ENCODE measurements around the gene TUBGCP4. TPM values are rescaled to one million over a fixed set of nuclear protein-coding genes. Genes with fewer than 3 reads are reported as not detected.
A peak's percentile ranks its signal among the peaks of the same experiment; 100 is the strongest.

The TUBGCP4 gene
- total and polyA plus RNA-seq, 9 of the 15 experiments (the other 6 are each of a cell fraction or from before 2014, with no cell fraction given) = 10.7 to 50.2 (median 29.6) TPM

- TF ChIP-seq MYBL2 (IDR thresholded peaks at IDR 0.05; ENCODE audit: low read depth) (no peak), MYBL2 (CRISPR knock-in tag; IDR thresholded peaks at IDR 0.05; ENCODE audit: borderline replicate concordance) (no peak), REST (IDR thresholded peaks at IDR 0.05; ENCODE audit: borderline replicate concordance) (peak; percentile 90), REST (CRISPR knock-in tag; IDR thresholded peaks at IDR 0.05; ENCODE audit: low read depth) (no peak), ETS2 (tag; IDR thresholded peaks at IDR 0.05; ENCODE audit: borderline replicate concordance, poor library complexity, severe bottlenecking) (no peak), PHF20 (IDR thresholded peaks at IDR 0.05; ENCODE audit: partially characterized antibody) (no peak), ZNF384 (IDR thresholded peaks at IDR 0.05; ENCODE audit: low read depth, low read length) (no peak)
- TF ChIP-seq, protein P1, sequence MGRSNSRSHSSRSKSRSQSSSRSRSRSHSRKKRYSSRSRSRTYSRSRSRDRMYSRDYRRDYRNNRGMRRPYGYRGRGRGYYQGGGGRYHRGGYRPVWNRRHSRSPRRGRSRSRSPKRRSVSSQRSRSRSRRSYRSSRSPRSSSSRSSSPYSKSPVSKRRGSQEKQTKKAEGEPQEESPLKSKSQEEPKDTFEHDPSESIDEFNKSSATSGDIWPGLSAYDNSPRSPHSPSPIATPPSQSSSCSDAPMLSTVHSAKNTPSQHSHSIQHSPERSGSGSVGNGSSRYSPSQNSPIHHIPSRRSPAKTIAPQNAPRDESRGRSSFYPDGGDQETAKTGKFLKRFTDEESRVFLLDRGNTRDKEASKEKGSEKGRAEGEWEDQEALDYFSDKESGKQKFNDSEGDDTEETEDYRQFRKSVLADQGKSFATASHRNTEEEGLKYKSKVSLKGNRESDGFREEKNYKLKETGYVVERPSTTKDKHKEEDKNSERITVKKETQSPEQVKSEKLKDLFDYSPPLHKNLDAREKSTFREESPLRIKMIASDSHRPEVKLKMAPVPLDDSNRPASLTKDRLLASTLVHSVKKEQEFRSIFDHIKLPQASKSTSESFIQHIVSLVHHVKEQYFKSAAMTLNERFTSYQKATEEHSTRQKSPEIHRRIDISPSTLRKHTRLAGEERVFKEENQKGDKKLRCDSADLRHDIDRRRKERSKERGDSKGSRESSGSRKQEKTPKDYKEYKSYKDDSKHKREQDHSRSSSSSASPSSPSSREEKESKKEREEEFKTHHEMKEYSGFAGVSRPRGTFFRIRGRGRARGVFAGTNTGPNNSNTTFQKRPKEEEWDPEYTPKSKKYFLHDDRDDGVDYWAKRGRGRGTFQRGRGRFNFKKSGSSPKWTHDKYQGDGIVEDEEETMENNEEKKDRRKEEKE (IDR thresholded peaks at IDR 0.05; ENCODE audit: borderline replicate concordance in 1 of 2, control insufficient read depth in 1 of 2, low read depth in 2 of 2, low read length in 1 of 2) = no peak
- TF ChIP-seq, protein P2, sequence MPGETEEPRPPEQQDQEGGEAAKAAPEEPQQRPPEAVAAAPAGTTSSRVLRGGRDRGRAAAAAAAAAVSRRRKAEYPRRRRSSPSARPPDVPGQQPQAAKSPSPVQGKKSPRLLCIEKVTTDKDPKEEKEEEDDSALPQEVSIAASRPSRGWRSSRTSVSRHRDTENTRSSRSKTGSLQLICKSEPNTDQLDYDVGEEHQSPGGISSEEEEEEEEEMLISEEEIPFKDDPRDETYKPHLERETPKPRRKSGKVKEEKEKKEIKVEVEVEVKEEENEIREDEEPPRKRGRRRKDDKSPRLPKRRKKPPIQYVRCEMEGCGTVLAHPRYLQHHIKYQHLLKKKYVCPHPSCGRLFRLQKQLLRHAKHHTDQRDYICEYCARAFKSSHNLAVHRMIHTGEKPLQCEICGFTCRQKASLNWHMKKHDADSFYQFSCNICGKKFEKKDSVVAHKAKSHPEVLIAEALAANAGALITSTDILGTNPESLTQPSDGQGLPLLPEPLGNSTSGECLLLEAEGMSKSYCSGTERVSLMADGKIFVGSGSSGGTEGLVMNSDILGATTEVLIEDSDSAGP (CRISPR knock-in tag; IDR thresholded peaks at IDR 0.05) = no peak
- TF ChIP-seq, protein P3, sequence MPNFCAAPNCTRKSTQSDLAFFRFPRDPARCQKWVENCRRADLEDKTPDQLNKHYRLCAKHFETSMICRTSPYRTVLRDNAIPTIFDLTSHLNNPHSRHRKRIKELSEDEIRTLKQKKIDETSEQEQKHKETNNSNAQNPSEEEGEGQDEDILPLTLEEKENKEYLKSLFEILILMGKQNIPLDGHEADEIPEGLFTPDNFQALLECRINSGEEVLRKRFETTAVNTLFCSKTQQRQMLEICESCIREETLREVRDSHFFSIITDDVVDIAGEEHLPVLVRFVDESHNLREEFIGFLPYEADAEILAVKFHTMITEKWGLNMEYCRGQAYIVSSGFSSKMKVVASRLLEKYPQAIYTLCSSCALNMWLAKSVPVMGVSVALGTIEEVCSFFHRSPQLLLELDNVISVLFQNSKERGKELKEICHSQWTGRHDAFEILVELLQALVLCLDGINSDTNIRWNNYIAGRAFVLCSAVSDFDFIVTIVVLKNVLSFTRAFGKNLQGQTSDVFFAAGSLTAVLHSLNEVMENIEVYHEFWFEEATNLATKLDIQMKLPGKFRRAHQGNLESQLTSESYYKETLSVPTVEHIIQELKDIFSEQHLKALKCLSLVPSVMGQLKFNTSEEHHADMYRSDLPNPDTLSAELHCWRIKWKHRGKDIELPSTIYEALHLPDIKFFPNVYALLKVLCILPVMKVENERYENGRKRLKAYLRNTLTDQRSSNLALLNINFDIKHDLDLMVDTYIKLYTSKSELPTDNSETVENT (CRISPR knock-in tag; IDR thresholded peaks at IDR 0.05) = no peak
These were observed 69.9 kb downstream of the TUBGCP4 start (continued) for GRCh38 chr15:43440721-43441281.

Measured in K562 (cell line).